Activated naive CD4-positive, alpha-beta T cell treated with anti-CD3 and anti-CD28 coated beads for 36 hours (primary cell): ENCODE data around the gene NEUROG3. TPM values are rescaled to one million over a fixed set of nuclear protein-coding genes. Genes with fewer than 3 reads are reported as not detected.

Experiments used
- CTCF ChIA-PET: fragments of 350-600 bp; sonication (Branson Sonifier 250); formaldehyde crosslinking; loops from one replicate; lab custom pipeline; 2021; ENCODE audit warnings: antibody characterized with exemption; lab: Charles Lee
- DNase-seq: peaks from one replicate; pipeline ENCODE4 v3.0.0-alpha.2; 2020
- H3K27ac Mint-ChIP-seq: one replicate; pipeline ENCODE4 v1.8.0; 2021; ENCODE audit warnings: mild to moderate bottlenecking, mixed read lengths
- H3K27me3 Mint-ChIP-seq: one replicate; pipeline ENCODE4 v1.8.0; 2021; ENCODE audit warnings: low read depth, mixed read lengths
- H3K36me3 Mint-ChIP-seq: one replicate; pipeline ENCODE4 v1.8.0; 2021; ENCODE audit warnings: low read depth, mixed read lengths
- H3K4me1 Mint-ChIP-seq: one replicate; pipeline ENCODE4 v1.8.0; 2021; ENCODE audit warnings: low read depth, mixed read lengths
- H3K4me3 Mint-ChIP-seq: one replicate; pipeline ENCODE4 v1.8.0; 2021; ENCODE audit warnings: mild to moderate bottlenecking, moderate library complexity, mixed read lengths
- H3K9me3 Mint-ChIP-seq: one replicate; pipeline ENCODE4 v1.8.0; 2021; ENCODE audit warnings: mixed read lengths
- intact Hi-C: fragments of 100-400 bp; cut with micrococcal nuclease; formaldehyde crosslinking; loops from one replicate; pipeline ENCODE4 v1.15.1; 2023
- total RNA-seq, 2 experiments: library from RNA; stranded (reverse); gene quantifications; one replicate each; pipeline ENCODE4 v1.2.3, GENCODE V29; 2021

NEUROG3 gene
- total RNA-seq, 2 experiments from 2014 or later, result not detected

- intact Hi-C loops, result no loop called here
- Mint-ChIP-seq H3K27me3 (peaks cover 35% of the 10 kb centered on the region), H3K36me3 (no peaks in the 10 kb centered on the region), H3K27ac (no peak overlapping the region), H3K4me3 (no peak overlapping the region), H3K4me1 (no peaks in the 10 kb centered on the region), H3K9me3 (no peaks in the 10 kb centered on the region)
- no peak for DNase-seq
- CTCF ChIA-PET, result interaction anchor here (0.7 kb wide), 1 partner anchor 172 kb away, joined by 3 read pairs; no protein-coding TSS in a partner anchor
These were observed 7.2 kb upstream of the NEUROG3 start for GRCh38 chr10:69580435-69580834.

DNA sequence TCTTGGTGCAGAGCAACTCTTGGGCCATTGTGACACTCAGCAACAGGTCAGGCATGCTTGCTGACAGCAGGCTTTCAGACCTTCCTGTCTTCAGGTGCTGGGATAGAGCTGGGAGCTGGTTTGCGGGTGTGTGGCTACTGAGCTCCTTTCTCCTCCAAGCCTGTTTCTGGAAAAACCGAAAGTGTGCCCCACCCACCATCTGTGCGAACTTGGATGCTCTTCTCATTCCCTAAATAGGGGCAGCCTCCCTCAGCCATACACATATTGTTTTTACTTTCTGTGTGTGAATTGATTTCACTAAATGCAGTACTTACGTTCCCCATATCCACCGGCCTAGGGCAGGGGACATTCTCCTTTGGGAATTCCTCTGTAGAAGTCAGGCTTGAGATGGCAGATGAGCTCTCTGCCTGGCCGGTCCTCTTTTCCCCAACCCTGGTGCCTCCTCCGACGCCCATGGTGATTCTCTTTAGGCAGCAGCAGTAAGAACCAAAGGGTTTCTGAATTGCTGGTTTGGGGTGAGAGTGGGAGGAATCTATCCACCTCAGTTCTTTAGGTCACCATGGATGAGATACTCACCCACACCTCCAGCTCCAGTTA is 6.3 kb upstream of the NEUROG3 start:
- no peaks in the 10 kb centered on the region for H3K9me3 Mint-ChIP-seq
- H3K4me3 Mint-ChIP-seq, result no peak overlapping the region
- no peak overlapping the region for H3K27ac Mint-ChIP-seq
- intact Hi-C loops, result loop anchor here (10.0 kb wide), 1 partner anchor 1635 kb away; the partner anchor contains the start of gene UNC5B
- peaks cover 6% of the 10 kb centered on the region for H3K4me1 Mint-ChIP-seq
- DNase-seq, result no peak
- CTCF ChIA-PET, result interaction anchor here (0.7 kb wide), 1 partner anchor 172 kb away, joined by 3 read pairs; no protein-coding TSS in a partner anchor
- H3K27me3 Mint-ChIP-seq, result peaks cover 43% of the 10 kb centered on the region
- H3K36me3 Mint-ChIP-seq, result no peaks in the 10 kb centered on the region

DNA sequence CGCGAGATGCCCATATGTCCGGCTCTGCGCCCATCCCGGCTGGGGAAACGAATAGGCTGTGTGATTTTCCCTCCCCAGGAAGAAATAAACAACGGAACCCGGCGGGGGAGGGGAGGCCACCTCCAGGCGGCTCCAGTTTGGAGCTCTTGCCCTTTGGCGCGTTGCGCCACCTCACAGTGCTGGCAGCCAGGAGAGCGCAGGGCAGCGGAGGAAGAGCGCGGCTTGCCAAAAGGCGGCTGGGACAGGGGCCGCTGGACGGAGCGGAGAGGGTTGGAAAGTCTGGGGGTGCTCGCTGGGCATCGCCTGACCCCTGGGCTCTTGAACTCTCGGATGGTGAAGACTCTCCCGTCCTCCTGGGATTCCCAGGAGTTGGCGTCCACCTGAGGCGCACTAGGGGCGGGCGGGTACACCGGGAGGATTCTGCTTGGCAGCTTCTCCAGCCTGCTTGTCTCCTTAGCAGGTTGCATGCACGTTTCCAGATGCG is 5.3 kb upstream of the NEUROG3 start:
- Mint-ChIP-seq H3K36me3 (no peaks in the 10 kb centered on the region), H3K27ac (no peak overlapping the region), H3K4me3 (no peak overlapping the region), H3K4me1 (peaks cover 16% of the 10 kb centered on the region), H3K9me3 (no peaks in the 10 kb centered on the region), H3K27me3 (peaks cover 53% of the 10 kb centered on the region)
- intact Hi-C loops, result loop anchor here (10.0 kb wide), 1 partner anchor 1636 kb away; the partner anchor contains the start of gene UNC5B
- DNase-seq, result no peak
- CTCF ChIA-PET, result no interaction called here

- no peak for DNase-seq
- CTCF ChIA-PET, result no interaction called here
- Mint-ChIP-seq H3K27ac (no peak overlapping the region), H3K4me1 (peaks cover 22% of the 10 kb centered on the region), H3K9me3 (no peaks in the 10 kb centered on the region), H3K36me3 (no peaks in the 10 kb centered on the region), H3K4me3 (no peak overlapping the region), H3K27me3 (peaks cover 60% of the 10 kb centered on the region)
- intact Hi-C loops, result loop anchor here (10.0 kb wide), 1 partner anchor 1637 kb away; the partner anchor contains the start of gene UNC5B
These were observed 4.3 kb upstream of the NEUROG3 start for GRCh38 chr10:69577268-69578232.

DNA sequence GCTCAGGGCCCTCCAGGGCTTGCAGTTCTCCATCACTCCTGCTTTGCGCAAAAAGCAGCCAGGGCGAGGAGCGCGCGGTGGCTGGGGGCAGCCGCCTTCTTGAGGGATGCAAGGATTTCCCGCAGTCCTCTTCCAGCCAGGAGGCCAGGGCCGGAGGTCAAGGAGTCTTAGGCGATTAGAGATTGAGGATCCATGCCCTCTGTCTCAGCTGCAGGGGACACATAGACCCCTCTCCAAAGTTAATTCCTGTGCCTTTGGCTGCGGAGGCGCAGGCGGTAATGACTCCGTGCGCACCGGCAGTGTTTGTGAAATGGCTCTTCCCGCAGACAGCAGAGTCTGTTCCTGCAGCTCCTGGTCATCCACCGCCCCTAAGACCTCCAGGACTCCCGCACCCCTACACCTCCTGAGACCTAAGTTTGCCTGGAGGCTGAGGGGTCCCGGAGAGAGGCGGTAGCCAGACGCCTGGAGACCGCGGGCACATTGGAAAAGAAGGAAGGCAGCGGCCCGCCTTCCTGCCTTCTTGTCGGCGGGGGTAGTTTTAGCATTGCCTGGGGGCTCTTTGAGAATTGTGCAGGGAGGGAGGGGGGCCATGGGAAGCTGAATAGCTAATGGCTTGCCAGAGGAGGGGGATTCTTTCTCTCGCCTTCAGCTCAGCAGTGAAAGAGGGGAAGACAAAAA is 3.3 kb upstream of the NEUROG3 start:
- Mint-ChIP-seq H3K9me3 (no peaks in the 10 kb centered on the region), H3K4me3 (no peak overlapping the region), H3K27ac (no peak overlapping the region), H3K27me3 (peaks cover 66% of the 10 kb centered on the region), H3K4me1 (peaks cover 29% of the 10 kb centered on the region), H3K36me3 (no peaks in the 10 kb centered on the region)
- CTCF ChIA-PET, result interaction anchor here (1.6 kb wide), 1 partner anchor 61 kb away, joined by 5 read pairs; no protein-coding TSS in a partner anchor
- intact Hi-C loops, result loop anchor here (10.0 kb wide), 1 partner anchor 1638 kb away; the partner anchor contains the start of gene UNC5B
- no peak for DNase-seq

- Mint-ChIP-seq H3K4me1 (peaks cover 29% of the 10 kb centered on the region), H3K4me3 (no peak overlapping the region), H3K27ac (no peak overlapping the region), H3K9me3 (no peaks in the 10 kb centered on the region), H3K36me3 (no peaks in the 10 kb centered on the region), H3K27me3 (peaks cover 74% of the 10 kb centered on the region)
- intact Hi-C loops, result loop anchor here (10.0 kb wide), 1 partner anchor 1640 kb away; the partner anchor contains the start of gene UNC5B
- CTCF ChIA-PET, result interaction anchor here (0.7 to 1.6 kb wide), 3 partner anchors 60 to 271 kb away, joined by 3 to 5 read pairs (median 5); no protein-coding TSS in a partner anchor
- DNase-seq, result no peak
These were observed 2.0 kb upstream of the NEUROG3 start for GRCh38 chr10:69575164-69575722.

DNA sequence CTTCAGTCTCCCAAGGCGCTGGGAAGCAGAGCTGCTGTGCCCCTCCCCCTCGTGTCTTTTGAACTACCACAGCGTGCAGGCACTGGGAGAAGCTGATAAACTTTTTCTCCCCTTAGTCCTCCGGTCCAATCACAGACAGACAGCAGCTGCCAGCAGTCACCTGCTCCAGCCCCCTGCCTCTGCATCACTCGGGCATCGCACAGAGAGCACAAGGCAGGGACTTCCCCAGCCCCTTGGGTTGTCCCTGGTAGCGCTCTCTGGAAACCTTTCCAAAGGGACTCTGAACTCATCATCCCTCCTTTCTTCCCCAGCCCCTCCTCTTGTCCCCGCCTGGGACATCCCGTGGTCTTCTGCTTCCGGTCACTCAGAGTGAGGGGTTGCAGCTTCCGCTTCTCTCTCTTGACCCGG is 1.4 kb upstream of the NEUROG3 start:
- H3K27me3 Mint-ChIP-seq, result peaks cover 75% of the 10 kb centered on the region
- H3K27ac Mint-ChIP-seq, result no peak overlapping the region
- CTCF ChIA-PET, result interaction anchor here (1.4 kb wide), 1 partner anchor 59 kb away, joined by 5 read pairs; no protein-coding TSS in a partner anchor
- H3K9me3 Mint-ChIP-seq, result no peaks in the 10 kb centered on the region
- peak overlapping the region; percentile 29 for H3K4me3 Mint-ChIP-seq
- no peak for DNase-seq
- H3K4me1 Mint-ChIP-seq, result peaks cover 29% of the 10 kb centered on the region
- H3K36me3 Mint-ChIP-seq, result no peaks in the 10 kb centered on the region
- intact Hi-C loops, result loop anchor here (10.0 kb wide), 1 partner anchor 1640 kb away; the partner anchor contains the start of gene UNC5B

- intact Hi-C loops, result loop anchor here (10.0 kb wide), 1 partner anchor 1642 kb away; the partner anchor contains the start of gene UNC5B
- Mint-ChIP-seq H3K4me1 (peaks cover 29% of the 10 kb centered on the region), H3K27ac (no peak overlapping the region), H3K9me3 (no peaks in the 10 kb centered on the region), H3K36me3 (no peaks in the 10 kb centered on the region), H3K27me3 (peaks cover 81% of the 10 kb centered on the region), H3K4me3 (peak overlapping the region; percentile 65)
- no peak for DNase-seq
- CTCF ChIA-PET, result interaction anchor here (0.6 to 1.5 kb wide), 2 partner anchors 18 to 57 kb away, joined by 3 read pairs; no protein-coding TSS in a partner anchor
These were observed 815 bp downstream of the NEUROG3 start for GRCh38 chr10:69572159-69573055.

- no peaks in the 10 kb centered on the region for H3K9me3 Mint-ChIP-seq
- no peaks in the 10 kb centered on the region for H3K36me3 Mint-ChIP-seq
- peaks cover 29% of the 10 kb centered on the region for H3K4me1 Mint-ChIP-seq
- CTCF ChIA-PET, result interaction anchor here (0.6 to 1.4 kb wide), 2 partner anchors 19 to 56 kb away, joined by 3 read pairs; no protein-coding TSS in a partner anchor
- no peak for DNase-seq
- H3K27me3 Mint-ChIP-seq, result peaks cover 82% of the 10 kb centered on the region
- no peak overlapping the region for H3K27ac Mint-ChIP-seq
- intact Hi-C loops, result loop anchor here (10.0 kb wide), 1 partner anchor 1643 kb away; the partner anchor contains the start of gene UNC5B
- peak overlapping the region; percentile 23 for H3K4me3 Mint-ChIP-seq
These were observed 1.5 kb downstream of the NEUROG3 start for GRCh38 chr10:69571618-69572158.

DNA sequence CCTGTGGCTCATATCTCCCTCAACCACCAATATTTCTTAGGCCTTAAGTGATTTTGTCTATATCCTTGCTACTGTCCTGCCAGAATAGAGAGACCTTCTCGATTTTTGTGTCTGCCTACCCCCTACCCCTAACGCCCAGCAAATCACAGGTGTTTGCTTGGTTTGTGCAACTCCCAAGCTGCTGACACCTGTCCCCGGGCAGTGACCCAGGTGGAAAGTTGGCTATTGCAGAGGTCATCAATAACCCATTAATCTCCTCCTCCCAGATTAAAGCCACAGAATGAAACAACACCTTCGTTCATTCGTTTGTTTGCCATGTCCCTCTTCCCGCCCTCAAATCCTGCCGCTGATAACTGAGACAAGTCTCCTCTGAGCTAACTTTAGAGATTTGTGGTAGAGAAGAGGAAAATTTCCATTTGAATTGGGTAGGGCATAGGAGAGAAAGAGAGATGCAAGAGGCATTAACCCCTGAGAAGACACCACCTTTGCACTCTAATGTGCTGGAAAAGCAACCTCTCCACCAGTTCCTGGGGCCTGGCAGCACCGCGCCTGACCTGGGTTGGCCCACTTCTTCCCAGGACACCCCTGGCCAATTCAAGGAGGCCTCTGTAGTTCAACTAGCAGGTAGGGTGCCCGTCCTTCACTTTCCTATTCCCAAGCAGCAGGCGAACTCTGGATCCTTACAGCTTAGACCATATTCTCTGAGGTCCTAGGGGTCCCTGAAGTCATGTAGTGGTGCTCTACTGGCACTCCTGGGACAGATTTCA is 3.0 kb downstream of the NEUROG3 start:
- no peak for DNase-seq
- H3K27ac Mint-ChIP-seq, result no peak overlapping the region
- H3K9me3 Mint-ChIP-seq, result no peaks in the 10 kb centered on the region
- H3K27me3 Mint-ChIP-seq, result peaks cover 82% of the 10 kb centered on the region
- intact Hi-C loops, result loop anchor here (10.0 kb wide), 1 partner anchor 1645 kb away; the partner anchor contains the start of gene UNC5B
- H3K36me3 Mint-ChIP-seq, result no peaks in the 10 kb centered on the region
- CTCF ChIA-PET, result interaction anchor here (0.7 to 1.4 kb wide), 2 partner anchors 54 to 80 kb away, joined by 3 read pairs; no protein-coding TSS in a partner anchor
- H3K4me1 Mint-ChIP-seq, result peaks cover 29% of the 10 kb centered on the region
- H3K4me3 Mint-ChIP-seq, result no peak overlapping the region
